Right forelimb (tissue), 1 donor: ENCODE measurements around the gene TRIM28.

ENCODE experiments used
- DNase-seq: peaks from one replicate; pipeline ENCODE4 v3.0.0-alpha.2; 2018

Gene TRIM28

DNA sequence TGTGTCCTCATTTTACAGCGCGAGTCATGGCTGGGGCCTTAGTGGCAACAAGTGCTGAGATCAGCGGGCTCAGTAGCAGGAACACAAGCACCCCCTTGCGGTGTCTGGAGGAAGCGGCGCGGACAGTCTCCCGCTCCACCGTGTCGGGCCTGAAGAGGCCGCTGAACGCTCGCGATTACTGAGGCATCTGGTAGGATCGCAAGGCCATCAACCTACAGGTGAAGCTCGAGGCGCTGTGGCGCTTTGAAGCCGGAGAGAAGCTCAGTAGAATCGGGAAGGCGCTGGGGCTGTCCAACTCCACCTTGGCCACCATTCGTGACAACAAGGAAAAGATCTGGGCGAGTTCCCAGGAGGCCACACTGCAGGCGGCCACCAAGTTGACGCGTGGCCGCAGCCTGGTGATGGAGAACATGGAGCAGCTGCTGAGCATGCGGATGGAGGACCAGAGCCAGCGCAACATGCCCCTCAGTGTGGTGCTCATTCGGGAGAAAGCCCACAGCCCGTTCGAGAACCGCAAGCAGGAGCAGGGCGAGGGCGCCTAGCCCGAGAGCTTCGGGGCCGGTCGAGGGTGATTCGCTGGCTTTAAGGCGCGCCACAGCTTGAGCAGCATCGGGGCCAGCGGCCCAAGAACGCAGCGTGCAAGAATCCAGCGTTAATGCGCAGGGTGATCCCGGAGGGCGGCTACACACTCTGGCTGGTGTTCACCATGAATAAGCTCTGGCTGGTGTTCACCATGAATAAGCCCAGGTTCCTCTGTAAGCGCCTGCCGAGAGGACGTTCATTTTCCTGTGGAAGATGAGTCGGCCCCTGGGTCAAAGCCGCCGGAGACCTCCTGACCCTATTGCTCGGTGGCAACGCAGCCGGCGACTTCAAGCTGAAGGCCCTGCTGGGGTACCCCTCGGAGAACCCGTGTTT lies 37.6 kb downstream of the TRIM28 start:
- peak; percentile 89 for DNase-seq

DNA sequence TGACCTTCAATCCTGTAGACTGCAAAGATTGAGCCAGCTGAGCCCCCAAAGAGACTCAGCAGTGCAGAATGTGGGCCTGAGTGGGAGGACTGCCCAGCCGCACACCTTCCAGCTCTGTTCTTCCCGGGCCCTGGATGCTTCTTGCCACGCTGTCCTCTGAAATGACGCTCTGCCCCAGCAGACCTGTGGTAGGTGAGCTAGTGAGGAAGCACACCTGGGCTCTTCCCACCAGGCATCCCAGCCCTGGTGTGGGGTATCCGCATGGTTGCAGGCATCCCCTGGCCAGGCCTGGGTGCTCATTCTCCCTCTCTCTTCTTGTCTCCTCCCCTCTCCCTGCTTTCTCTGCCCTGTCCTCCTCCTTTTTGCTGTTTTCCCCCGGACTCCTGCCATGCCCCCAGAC lies 39.1 kb downstream of the TRIM28 start:
- no peak for DNase-seq

DNA sequence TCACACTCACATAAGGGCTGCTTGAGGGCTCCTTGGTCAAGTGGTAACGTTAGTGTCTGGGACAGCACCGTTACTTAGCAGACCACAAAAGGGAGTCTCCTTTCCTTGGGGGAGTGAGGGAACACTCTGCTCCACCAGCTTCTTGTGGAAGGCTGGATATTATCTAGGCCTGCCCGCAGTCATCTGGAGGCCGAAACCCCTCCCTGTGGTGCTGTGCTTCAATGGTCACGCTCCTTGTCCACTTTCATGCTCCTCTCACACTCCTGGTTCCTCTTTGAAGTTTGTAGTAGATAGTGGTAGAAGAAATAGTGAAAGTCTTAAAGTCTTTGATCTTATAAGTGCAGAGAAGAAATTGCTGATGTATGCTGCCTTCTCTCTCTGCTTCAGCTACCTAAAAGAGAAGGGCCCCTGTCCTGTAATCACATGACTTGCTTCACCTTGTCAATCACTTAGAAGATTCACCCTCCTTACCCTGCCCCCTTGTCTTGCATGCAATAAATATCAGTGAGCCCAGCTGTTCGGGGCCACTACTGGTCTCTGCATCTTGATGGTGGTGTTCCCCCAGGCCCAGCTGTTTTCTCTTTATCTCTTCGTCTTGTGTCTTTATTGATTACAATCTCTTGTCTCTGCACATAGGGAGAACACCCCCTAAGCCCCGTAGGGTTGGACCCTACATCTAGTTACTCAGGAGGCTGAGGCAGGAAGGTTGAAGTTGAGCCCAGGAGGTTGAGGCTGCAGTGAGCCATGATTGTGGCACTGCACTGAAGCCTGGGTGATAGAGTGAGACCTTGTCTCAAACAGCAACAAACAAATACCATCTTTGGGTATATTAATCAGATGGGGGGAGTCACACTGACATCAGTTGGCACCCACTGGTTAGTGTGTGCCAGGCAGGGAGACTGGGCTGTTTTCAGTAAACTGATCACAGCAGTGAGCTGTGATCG lies 40.9 kb downstream of the TRIM28 start:
- DNase-seq = peak; percentile 32

DNA sequence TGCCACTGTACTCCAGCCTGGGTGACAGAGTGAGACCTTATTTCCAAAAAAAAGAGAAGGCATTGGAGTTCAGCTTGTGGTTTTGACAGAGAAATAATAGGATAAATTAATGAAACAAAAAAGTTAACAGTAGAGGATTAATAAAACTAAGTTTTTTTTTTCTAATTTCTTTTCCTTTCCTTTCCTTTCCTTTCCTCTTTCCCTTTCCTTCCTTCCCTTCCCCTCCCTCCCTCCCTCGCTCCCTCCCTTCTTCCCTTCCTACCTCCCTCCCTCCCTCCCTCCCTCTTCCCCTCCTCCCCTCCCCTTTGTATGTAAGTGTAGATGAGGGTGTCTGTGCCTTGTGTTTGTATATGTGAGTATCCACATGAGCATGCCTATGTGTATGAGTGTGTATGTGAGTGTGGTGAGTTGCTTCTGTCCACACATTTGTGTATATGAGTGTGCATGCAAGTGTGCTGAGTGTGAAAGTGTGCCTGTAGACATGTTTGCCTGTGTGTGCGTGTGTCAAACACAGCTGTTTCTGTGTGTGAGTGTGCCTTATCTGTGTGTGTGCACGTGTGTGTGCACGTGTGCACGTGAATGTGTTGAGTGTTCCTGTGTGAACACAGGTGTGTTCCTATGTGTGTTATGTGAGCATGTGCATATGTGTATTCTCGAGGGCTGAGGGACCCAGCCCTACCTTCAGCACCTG lies 41.7 kb downstream of the TRIM28 start:
- peak; percentile 4 for DNase-seq

DNA sequence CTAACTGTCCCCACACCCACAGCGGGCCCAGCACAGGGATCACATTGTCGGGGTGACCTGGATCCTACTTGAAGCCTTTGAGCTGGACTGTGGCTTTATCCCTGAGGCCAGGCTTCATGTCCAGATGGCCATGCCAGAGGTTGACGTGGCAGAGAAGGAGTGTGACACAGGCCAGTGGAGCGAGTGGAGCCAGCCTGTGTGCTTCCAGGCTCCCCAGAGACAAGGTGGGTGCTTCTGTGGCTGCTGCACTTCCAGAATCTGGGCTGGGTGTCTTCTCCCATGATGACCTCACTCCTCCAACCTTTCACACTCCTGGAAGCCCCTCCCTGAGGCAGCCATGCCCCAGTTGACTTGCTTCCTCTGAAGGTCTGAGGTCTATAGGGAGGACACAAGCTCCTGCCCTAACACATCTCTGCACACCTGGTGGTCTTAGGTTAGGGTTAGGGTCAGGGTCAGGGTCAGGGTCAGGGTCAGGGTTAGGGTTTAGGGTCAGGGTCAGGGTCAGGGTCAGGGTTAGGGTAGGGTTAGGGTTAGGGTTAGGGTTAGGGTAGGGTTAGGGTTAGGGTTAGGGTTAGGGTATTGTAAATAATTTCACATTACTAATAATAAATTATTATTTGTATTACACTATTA lies 42.4 kb downstream of the TRIM28 start:
- DNase-seq = peak; percentile 28
